K562 (cell line): Measurements from ENCODE around the gene ENTR1. TPM values are rescaled to one million over a fixed set of nuclear protein-coding genes. Genes with fewer than 3 reads are reported as not detected.

Experiments
- ATAC-seq: fragments of 200-7000 bp; cut with Tn5 transposase; 3 replicates; pipeline ENCODE4 v1.9.1; 2020; ENCODE audit warnings: moderate library complexity
- BruUV-seq: library from RNA; stranded (reverse); fragments of 400-500 nt; replicated peaks from 2 replicates; lab custom pipeline; 2021; lab: Mats Ljungman, UMichigan
- CTCF ChIA-PET: fragments of 300-600 bp; formaldehyde crosslinking; extraction: SDS; loops from one replicate; lab custom pipeline; 2021; ENCODE audit warnings: low intra/inter-chr PET ratio; lab: Yijun Ruan, JAX
- POLR2A ChIA-PET: fragments of 300-600, 350-650 bp; sonication (Branson Sonifier 250); formaldehyde crosslinking; extraction: SDS; loops from one replicate; lab custom pipeline; 2021; ENCODE audit warnings: antibody characterized with exemption, inconsistent platforms; lab: Yijun Ruan, JAX
- DNase-seq, 4 experiments: peaks; one replicate each; pipeline versions ENCODE4 v3.0.0 to v3.0.0-alpha.2; 2011 to 2018; ENCODE audit warnings: low spot score in 3 of 4, mixed read lengths in 3 of 4; ENCODE audit errors: extremely low read depth in 1 of 4
- FAIRE-seq: peaks from 2 replicates; lab custom pipeline; 2011; peaks lifted over from hg19 to GRCh38; lab: Jason Lieb, UNC
- H2AFZ ChIP-seq: 2 replicates; pipeline ENCODE4 v1.6.0; 2011; ENCODE audit warnings: low read depth, low read length, control low read depth, inconsistent platforms
- H3K27ac ChIP-seq: fragments of 200-600 bp; 3 replicates; pipeline ENCODE4 v1.8.0; 2011; ENCODE audit warnings: low read depth, mild to moderate bottlenecking, control low read depth, inconsistent platforms, low read length, moderate library complexity, mixed read lengths; ENCODE audit errors: extremely low read depth
- H3K27me3 ChIP-seq, 2 experiments: fragments of 300-600 bp in 1 of 2; 2 replicates in 1 of 2; 3 replicates in 1 of 2; pipeline versions ENCODE4 v1.6.0 to v1.8.0; 2011; ENCODE audit warnings: inconsistent platforms in 2 of 2, low read length in 2 of 2, mild to moderate bottlenecking in 1 of 2, mixed read lengths in 1 of 2, moderate library complexity in 1 of 2; ENCODE audit not compliant: control insufficient read depth in 2 of 2, insufficient read depth in 2 of 2
- H3K36me3 ChIP-seq: fragments of 300-600 bp; 3 replicates; pipeline ENCODE4 v1.8.0; 2011; ENCODE audit warnings: mild to moderate bottlenecking, low read length, inconsistent platforms; ENCODE audit not compliant: control insufficient read depth, insufficient read depth
- H3K4me1 ChIP-seq, 2 experiments: fragments of 200-600 bp in 1 of 2; replicated peaks in 1 of 2; 2 replicates in 1 of 2; 3 replicates in 1 of 2; pipeline versions ENCODE4 v1.5.1 to v1.8.0; 2011; ENCODE audit warnings: inconsistent platforms in 2 of 2, low read length in 2 of 2, mild to moderate bottlenecking in 1 of 2, mixed read lengths in 1 of 2, moderate library complexity in 1 of 2; ENCODE audit not compliant: control insufficient read depth in 2 of 2, insufficient read depth in 2 of 2
- H3K4me2 ChIP-seq: 2 replicates; pipeline ENCODE4 v1.6.1; 2011; ENCODE audit warnings: low read length, control low read depth, inconsistent platforms, mixed read lengths; ENCODE audit not compliant: insufficient read depth
- H3K4me3 ChIP-seq: fragments of 200-600 bp; sonication (generic), shearing (Covaris generic); 2 replicates; pipeline ENCODE4 v1.5.1; 2016; ENCODE audit warnings: control low read depth, inconsistent platforms
- H3K79me2 ChIP-seq: fragments of 200-600 bp; 3 replicates; pipeline ENCODE4 v1.8.0; 2011; ENCODE audit warnings: low read length, inconsistent platforms; ENCODE audit not compliant: control insufficient read depth, insufficient read depth
- H3K9ac ChIP-seq, 2 experiments: 2 replicates each; pipeline versions ENCODE4 v1.6.0 to v1.6.1; 2011; ENCODE audit warnings: low read depth in 2 of 2, low read length in 2 of 2, control low read depth in 1 of 2, inconsistent platforms in 1 of 2, mild to moderate bottlenecking in 1 of 2, mixed read lengths in 1 of 2; ENCODE audit not compliant: insufficient read depth in 1 of 2
- H3K9me1 ChIP-seq: one replicate; pipeline ENCODE4 v1.6.0; 2011; ENCODE audit warnings: inconsistent platforms, mild to moderate bottlenecking, low read length, moderate library complexity; ENCODE audit not compliant: control insufficient read depth, insufficient read depth
- H3K9me3 ChIP-seq: replicated peaks from 2 replicates; pipeline ENCODE4 v1.5.1; 2011; ENCODE audit warnings: low read depth, low read length, inconsistent platforms; ENCODE audit not compliant: control insufficient read depth, insufficient read depth
- H4K20me1 ChIP-seq: replicated peaks from 2 replicates; pipeline ENCODE4 v1.6.1; 2011; ENCODE audit warnings: low read length, inconsistent platforms, mixed read lengths; ENCODE audit not compliant: control insufficient read depth, insufficient read depth
- CBFB ChIP-seq: sonication (generic); formaldehyde crosslinking; IDR thresholded peaks from 2 replicates; pipeline ENCODE4 v1.4.0; 2020; ENCODE audit warnings: mild to moderate bottlenecking, missing genetic modification reagents
- DMBX1 ChIP-seq: fragments of 250-450 bp; sonication (Bioruptor Pico); IDR thresholded peaks from 2 replicates; pipeline ENCODE4 v1.8.0; 2022; ENCODE audit warnings: inconsistent platforms, mild to moderate bottlenecking, moderate library complexity, borderline replicate concordance
- FOXK1 ChIP-seq: sonication (generic); formaldehyde crosslinking; IDR thresholded peaks from 2 replicates; pipeline ENCODE4 v1.8.0; 2022; ENCODE audit warnings: missing genetic modification reagents, mild to moderate bottlenecking, borderline replicate concordance
- HLTF ChIP-seq: fragments of 450-650 bp; IDR thresholded peaks from 2 replicates; pipeline ENCODE4 v1.6.1; 2016
- HOXB6 ChIP-seq: fragments of 250-450 bp; sonication (Bioruptor Pico); IDR thresholded peaks from 2 replicates; pipeline ENCODE4 v1.5.1; 2022; ENCODE audit warnings: mild to moderate bottlenecking, borderline replicate concordance
- NELFE ChIP-seq: IDR thresholded peaks from 2 replicates; pipeline ENCODE4 v1.6.1; 2011; ENCODE audit warnings: mild to moderate bottlenecking; ENCODE audit not compliant: insufficient read depth, insufficient read length
- SFPQ ChIP-seq: fragments of 200-400 bp; formaldehyde crosslinking; IDR thresholded peaks from 2 replicates; pipeline ENCODE4 v1.6.1; 2017; ENCODE audit warnings: mild to moderate bottlenecking, low read depth, low read length, moderate library complexity
- SRSF3 ChIP-seq: fragments of 200-400 bp; formaldehyde crosslinking; IDR thresholded peaks from 2 replicates; pipeline ENCODE4 v1.6.1; 2016; ENCODE audit warnings: mild to moderate bottlenecking, low read length, moderate library complexity; ENCODE audit not compliant: insufficient read depth
- ZNF3 ChIP-seq: fragments of 250-450 bp; sonication (Bioruptor Pico); IDR thresholded peaks from 2 replicates; pipeline ENCODE4 v1.5.0; 2021; ENCODE audit warnings: mild to moderate bottlenecking, moderate library complexity
- ZNF316 ChIP-seq: fragments of 450-650 bp; IDR thresholded peaks from 2 replicates; pipeline ENCODE4 v1.6.1; 2016
- ZNF699 ChIP-seq: fragments of 250-450 bp; sonication (Bioruptor Pico); IDR thresholded peaks from 2 replicates; pipeline ENCODE4 v1.8.0; 2021; ENCODE audit warnings: mild to moderate bottlenecking, moderate library complexity; ENCODE audit not compliant: insufficient replicate concordance
- ZNF830 ChIP-seq: fragments of 250-450 bp; sonication (Bioruptor Pico); IDR thresholded peaks from 2 replicates; pipeline ENCODE4 v1.5.0; 2021; ENCODE audit warnings: mild to moderate bottlenecking
- WGBS: fragments of 100-300 bp; shearing (Covaris generic); methylation state at CpG from one replicate; pipeline ENCODE4 v1.1.6; 2016; ENCODE audit warnings: low coverage, mixed read lengths; ENCODE audit not compliant: insufficient coverage; ENCODE audit errors: missing lambda C conversion rate; 5-methylcytosine and 5-hydroxymethylcytosine counted together
- in situ Hi-C: fragments of 300-500 bp; cut with MboI; formaldehyde crosslinking; loops from 4 replicates; pipeline ENCODE4 v1.15.0; 2018; ENCODE audit warnings: inconsistent platforms, mixed read lengths
- intact Hi-C: fragments of 100-400 bp; cut with micrococcal nuclease; formaldehyde crosslinking; loops from 2 replicates; pipeline ENCODE4 v1.14.2; 2022
- polyA plus RNA-seq, 8 experiments: library from polyadenylated mRNA; depleted of rRNA in 4 of 8; stranded (reverse) in 5 of 8; unstranded in 3 of 8; fragments of >200 nt; fragmentation: Nextera tagmentation in 2 of 8; fragmentation: Illumina TruSeq in 1 of 8; extraction: Ambion mirVana in 2 of 8; extraction: Trizol in 1 of 8; gene quantifications; 2 replicates each; pipeline versions ENCODE4 v1.2.1 to v1.2.3, GENCODE V29; 2011 to 2014; ENCODE audit warnings: inconsistent platforms in 1 of 8, missing spikeins in 1 of 8
- total RNA-seq, 7 experiments: library from RNA; depleted of rRNA in 6 of 7; stranded (reverse); fragments of >200 nt in 6 of 7; fragmentation: Illumina TruSeq in 2 of 7; extraction: Trizol in 2 of 7; gene quantifications; 2 replicates each; pipeline versions ENCODE4 v1.2.1 to v1.2.3, GENCODE V29; 2011 to 2021; ENCODE audit warnings: low replicate concordance in 1 of 7
- TF ChIP-seq, protein P1 (sequence below): fragments of 450-650 bp; IDR thresholded peaks from 2 replicates; pipeline ENCODE4 v1.6.1; 2014; ENCODE audit warnings: low read depth, mild to moderate bottlenecking, moderate library complexity, borderline replicate concordance

The ENTR1 gene
- total and polyA plus RNA-seq, 9 of the 15 experiments (the other 6 are each of a cell fraction or from before 2014, with no cell fraction given): 6.7 to 106 (median 72.6) TPM

DNA sequence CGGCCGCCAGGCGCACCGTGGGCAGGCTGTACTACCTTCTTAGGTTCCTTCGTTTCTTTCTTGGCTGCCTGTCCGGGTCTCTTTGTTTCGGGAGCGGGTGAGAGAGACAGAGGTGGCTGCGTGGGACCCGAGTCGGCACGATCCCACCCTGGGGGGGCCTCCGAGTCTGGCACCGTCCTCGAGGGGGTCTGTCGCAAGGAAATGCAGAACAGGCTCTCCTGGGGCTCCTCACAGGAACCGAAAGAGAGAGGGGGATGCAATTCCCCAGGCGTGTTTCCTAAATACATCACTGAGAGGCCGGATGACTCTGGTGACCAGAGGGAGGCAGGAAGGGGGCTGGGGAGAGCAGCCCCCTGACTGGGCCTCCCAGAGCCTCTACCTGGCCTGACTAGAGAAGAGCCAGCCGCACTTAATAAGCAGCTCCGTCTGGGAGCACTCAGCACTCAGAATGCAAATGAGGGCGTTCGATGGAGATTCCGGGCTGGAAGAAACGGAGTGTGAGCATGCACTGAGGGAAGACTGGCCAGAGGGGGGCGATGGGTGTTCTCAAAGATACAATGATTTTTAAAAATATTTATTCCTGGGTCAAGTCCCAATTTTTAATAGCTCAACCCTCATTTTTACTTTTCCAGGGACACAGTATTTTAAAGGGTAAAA, 40.9 kb upstream of the ENTR1 start:
- ChIA-PET POLR2A (interaction anchor here (0.6 to 1.4 kb wide), 4 partner anchors 8 to 135 kb away, joined by 3 to 4 read pairs (median 3); no protein-coding TSS in a partner anchor), CTCF (no interaction called here)
- no peaks in the 10 kb centered on the region for H4K20me1 ChIP-seq
- H3K27ac ChIP-seq: no peak overlapping the region
- H3K4me1 ChIP-seq: 0 out of 5 replicates have a peak, but pooled peaks cover 0 to 3% of the 10 kb centered on the region in 2 experiments
- no TSS peak for BruUV-seq
- H3K9ac ChIP-seq: peak overlapping the region in 1 of 2 experiments; percentile 37; a peak in 1 of 4 replicates
- 91% methylated on average over 24 of the region's 26 CpGs for WGBS
- H2AFZ ChIP-seq: no peak overlapping the region
- in situ Hi-C loops: no loop called here
- H3K4me3 ChIP-seq: no peak overlapping the region
- intact Hi-C loops: no loop called here
- FAIRE-seq (no peak), DNase-seq (no peak), ATAC-seq (no peak)
- H3K36me3 ChIP-seq: peaks cover 89% of the 10 kb centered on the region; the same call in 2 of the 3 replicates
- TF ChIP-seq FOXK1: no peak
- TF ChIP-seq SRSF3: no peak
- no peak for TF ChIP-seq ZNF3 (CRISPR knock-in tag)
- TF ChIP-seq ZNF316: no peak
- no peak for TF ChIP-seq HLTF
- no peak for TF ChIP-seq SFPQ
- TF ChIP-seq DMBX1 (CRISPR knock-in tag): no peak
- no peak for TF ChIP-seq HOXB6
- TF ChIP-seq CBFB: no peak
- TF ChIP-seq, protein P1, sequence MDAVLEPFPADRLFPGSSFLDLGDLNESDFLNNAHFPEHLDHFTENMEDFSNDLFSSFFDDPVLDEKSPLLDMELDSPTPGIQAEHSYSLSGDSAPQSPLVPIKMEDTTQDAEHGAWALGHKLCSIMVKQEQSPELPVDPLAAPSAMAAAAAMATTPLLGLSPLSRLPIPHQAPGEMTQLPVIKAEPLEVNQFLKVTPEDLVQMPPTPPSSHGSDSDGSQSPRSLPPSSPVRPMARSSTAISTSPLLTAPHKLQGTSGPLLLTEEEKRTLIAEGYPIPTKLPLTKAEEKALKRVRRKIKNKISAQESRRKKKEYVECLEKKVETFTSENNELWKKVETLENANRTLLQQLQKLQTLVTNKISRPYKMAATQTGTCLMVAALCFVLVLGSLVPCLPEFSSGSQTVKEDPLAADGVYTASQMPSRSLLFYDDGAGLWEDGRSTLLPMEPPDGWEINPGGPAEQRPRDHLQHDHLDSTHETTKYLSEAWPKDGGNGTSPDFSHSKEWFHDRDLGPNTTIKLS: no peak
- no peak for TF ChIP-seq ZNF830
- TF ChIP-seq ZNF699 (CRISPR knock-in tag): no peak
- no peak for TF ChIP-seq NELFE
- no peaks in the 10 kb centered on the region for H3K27me3 ChIP-seq
- H3K9me1 ChIP-seq: no peaks in the 10 kb centered on the region
- no peaks in the 10 kb centered on the region for H3K9me3 ChIP-seq
- no peaks in the 10 kb centered on the region for H3K79me2 ChIP-seq
- no peak overlapping the region for H3K4me2 ChIP-seq
